Stomach (tissue), 9 donors: ENCODE measurements around the gene REV3L. TPM values are rescaled to one million over a fixed set of nuclear protein-coding genes. Genes with fewer than 3 reads are reported as not detected.

Experiments used
- DNase-seq, 2 donors: peaks; one replicate each; pipeline versions ENCODE4 v3.0.0 to v3.0.0-alpha.2; 2013 to 2019
- H3K27ac ChIP-seq, 5 donors: fragments of 200-600 bp in 4 of 5; sonication (generic) in 4 of 5; one replicate each; pipeline ENCODE4 v1.5.1; 2013 to 2019; ENCODE audit warnings: mild to moderate bottlenecking in 1 of 5, moderate library complexity in 1 of 5
- H3K27me3 ChIP-seq, 3 donors: fragments of 200-600 bp; sonication (generic); one replicate each; pipeline ENCODE4 v1.5.1; 2017 to 2019; ENCODE audit warnings: mixed run types in 1 of 3
- H3K36me3 ChIP-seq, 4 donors: fragments of 200-600 bp; sonication (generic); 1 replicate in 3 of 4; 2 replicates in 1 of 4; pipeline ENCODE4 v1.5.1; 2016 to 2019
- H3K4me1 ChIP-seq, 4 donors: fragments of 200-600 bp; sonication (generic); one replicate each; pipeline ENCODE4 v1.5.1; 2016 to 2019
- H3K4me3 ChIP-seq, 4 donors: fragments of 200-600 bp; sonication (generic) in 3 of 4; one replicate each; pipeline ENCODE4 v1.5.1; 2016 to 2019; ENCODE audit warnings: mild to moderate bottlenecking in 1 of 4
- H3K9me3 ChIP-seq, 4 donors: fragments of 200-600 bp; sonication (generic); one replicate each; pipeline ENCODE4 v1.5.1; 2016 to 2019
- CTCF ChIP-seq, 7 experiments: fragments of 450-650 bp in 4 of 7; fragments of 200-600 bp in 3 of 7; sonication (generic) in 3 of 7; IDR thresholded peaks; one replicate each; pipeline ENCODE4 v1.5.1; 2016 to 2019; ENCODE audit warnings: antibody characterized with exemption in 7 of 7, control low read depth in 2 of 7, mild to moderate bottlenecking in 1 of 7
- EP300 ChIP-seq: sonication (generic); formaldehyde crosslinking; IDR thresholded peaks from one replicate; pipeline ENCODE4 v1.6.1; 2017; ENCODE audit warnings: antibody characterized with exemption
- POLR2A ChIP-seq, 4 donors: fragments of 450-650 bp; IDR thresholded peaks; one replicate each; pipeline ENCODE4 v1.6.1; 2016; ENCODE audit warnings: antibody characterized with exemption in 4 of 4, control low read depth in 2 of 4, mild to moderate bottlenecking in 1 of 4, moderate library complexity in 1 of 4
- POLR2AphosphoS5 ChIP-seq, 3 donors: sonication (generic); formaldehyde crosslinking; IDR thresholded peaks; one replicate each; pipeline ENCODE4 v1.6.1; 2016; ENCODE audit warnings: antibody characterized with exemption in 3 of 3
- WGBS, 5 donors: extraction: QIAGEN DNeasy Blood & Tissue Kit in 3 of 5; methylation state at CpG; one replicate each; pipeline versions ENCODE4 v1.1.5 to v1.1.7; 2013 to 2018; 5-methylcytosine and 5-hydroxymethylcytosine counted together
- intact Hi-C: fragments of 100-400 bp; cut with DNase I; formaldehyde crosslinking; loops from one replicate; pipeline ENCODE4 v1.15.1; 2023; ENCODE audit warnings: low total_unique reads
- polyA plus RNA-seq, 3 donors: library from polyadenylated mRNA; stranded (reverse); fragments of 200-250 nt; gene quantifications; one replicate each; pipeline ENCODE4 v1.2.3, GENCODE V29; 2013
- total RNA-seq, 5 donors: library from RNA; depleted of rRNA; stranded (reverse); fragments of >200 nt; gene quantifications; one replicate each; pipeline versions ENCODE4 v1.1.0 to v1.2.3, GENCODE V29; 2014 to 2016
- donor health status: healthy with polysubstance abuse.
- donor health status: Bipolar disorder and iron deficiency.
- donor health status: healthy.

Gene REV3L
- total and polyA plus RNA-seq, 8 donors = 9.0 to 170 (median 28.3) TPM

- peaks cover 0 to 10% (median 4%) of the 10 kb centered on the region in 4 donors for H3K9me3 ChIP-seq
- peaks cover 0 to 12% (median 8%) of the 10 kb centered on the region in 4 donors for H3K36me3 ChIP-seq
- no peak overlapping the region for H3K4me3 ChIP-seq
- TF ChIP-seq POLR2A (IDR thresholded peaks at IDR 0.05) (no peak), POLR2AphosphoS5 (IDR thresholded peaks at IDR 0.05) (peak in 2 of 3 donors; percentile 56 to 87), EP300 (no peak), CTCF (IDR thresholded peaks at IDR 0.05) (no peak)
- H3K27me3 ChIP-seq = no peaks in the 10 kb centered on the region
- H3K4me1 ChIP-seq = peaks cover 15 to 32% (median 24%) of the 10 kb centered on the region in 4 donors
- peak overlapping the region in 4 of 5 donors; percentile 9 to 61 (median 43) for H3K27ac ChIP-seq
- intact Hi-C loops = no loop called here
- 37 to 57% (median 52%) methylated on average over 7 of the region's 7 CpGs for WGBS, 5 donors
- DNase-seq = peak in 1 of 2 donors; percentile 44
These were observed 20.1 kb downstream of the REV3L start for GRCh38 chr6:111462770-111463391.

GRCh38 chr6:111461860-111462259 lies 21.2 kb downstream of the REV3L start:
- intact Hi-C loops = no loop called here
- no peak for DNase-seq
- Histone ChIP-seq H3K27ac (peak overlapping the region in 2 of 5 donors; percentile 4 to 61), H3K27me3 (no peaks in the 10 kb centered on the region), H3K4me3 (no peak overlapping the region), H3K9me3 (peaks cover 0 to 10% (median 4%) of the 10 kb centered on the region in 4 donors), H3K4me1 (peaks cover 15 to 32% (median 24%) of the 10 kb centered on the region in 4 donors), H3K36me3 (peaks cover 0 to 12% (median 8%) of the 10 kb centered on the region in 4 donors)
- TF ChIP-seq CTCF (IDR thresholded peaks at IDR 0.05) = no peak

GRCh38 chr6:111458670-111459232 lies 24.3 kb downstream of the REV3L start:
- H3K27me3 ChIP-seq = no peaks in the 10 kb centered on the region
- TF ChIP-seq CTCF (IDR thresholded peaks at IDR 0.05) (no peak), POLR2AphosphoS5 (IDR thresholded peaks at IDR 0.05) (no peak), EP300 (no peak), POLR2A (IDR thresholded peaks at IDR 0.05) (no peak)
- H3K27ac ChIP-seq = no peak overlapping the region
- H3K9me3 ChIP-seq = peaks cover 0 to 10% (median 4%) of the 10 kb centered on the region in 4 donors
- H3K36me3 ChIP-seq = peaks cover 0 to 9% (median 8%) of the 10 kb centered on the region in 4 donors
- no peak for DNase-seq
- no peak overlapping the region for H3K4me3 ChIP-seq
- intact Hi-C loops = no loop called here
- H3K4me1 ChIP-seq = peaks cover 22 to 47% (median 34%) of the 10 kb centered on the region in 4 donors

GRCh38 chr6:111456208-111456607 lies 26.8 kb downstream of the REV3L start:
- Histone ChIP-seq H3K4me3 (no peak overlapping the region), H3K27ac (no peak overlapping the region), H3K27me3 (no peaks in the 10 kb centered on the region), H3K36me3 (peaks cover 0 to 9% (median 8%) of the 10 kb centered on the region in 4 donors), H3K4me1 (peaks cover 6 to 31% (median 15%) of the 10 kb centered on the region in 4 donors), H3K9me3 (peaks cover 0 to 10% (median 4%) of the 10 kb centered on the region in 4 donors)
- intact Hi-C loops = no loop called here
- 38 to 46% (median 40%) methylated on average over 2 of the region's 2 CpGs for WGBS, 5 donors
- peak in 1 of 2 donors; percentile 30 for DNase-seq
- TF ChIP-seq POLR2A (IDR thresholded peaks at IDR 0.05) (no peak), POLR2AphosphoS5 (IDR thresholded peaks at IDR 0.05) (no peak), CTCF (IDR thresholded peaks at IDR 0.05) (no peak)
